NCI-H2196 treated with DMSO at 0.1 percent for 48 hours (cell line): ENCODE measurements around the gene GSAP.
"Not testable (repeated sequence)": the region's sequence is repeated elsewhere in the genome, so short reads cannot be mapped to it uniquely, and the experiment has no call there.

Source experiments
- DNase-seq: peaks from one replicate; lab custom pipeline; 2025; ENCODE audit not compliant: unreplicated experiment; lab: John Stamatoyannopoulos, UW

GSAP gene, protein sequence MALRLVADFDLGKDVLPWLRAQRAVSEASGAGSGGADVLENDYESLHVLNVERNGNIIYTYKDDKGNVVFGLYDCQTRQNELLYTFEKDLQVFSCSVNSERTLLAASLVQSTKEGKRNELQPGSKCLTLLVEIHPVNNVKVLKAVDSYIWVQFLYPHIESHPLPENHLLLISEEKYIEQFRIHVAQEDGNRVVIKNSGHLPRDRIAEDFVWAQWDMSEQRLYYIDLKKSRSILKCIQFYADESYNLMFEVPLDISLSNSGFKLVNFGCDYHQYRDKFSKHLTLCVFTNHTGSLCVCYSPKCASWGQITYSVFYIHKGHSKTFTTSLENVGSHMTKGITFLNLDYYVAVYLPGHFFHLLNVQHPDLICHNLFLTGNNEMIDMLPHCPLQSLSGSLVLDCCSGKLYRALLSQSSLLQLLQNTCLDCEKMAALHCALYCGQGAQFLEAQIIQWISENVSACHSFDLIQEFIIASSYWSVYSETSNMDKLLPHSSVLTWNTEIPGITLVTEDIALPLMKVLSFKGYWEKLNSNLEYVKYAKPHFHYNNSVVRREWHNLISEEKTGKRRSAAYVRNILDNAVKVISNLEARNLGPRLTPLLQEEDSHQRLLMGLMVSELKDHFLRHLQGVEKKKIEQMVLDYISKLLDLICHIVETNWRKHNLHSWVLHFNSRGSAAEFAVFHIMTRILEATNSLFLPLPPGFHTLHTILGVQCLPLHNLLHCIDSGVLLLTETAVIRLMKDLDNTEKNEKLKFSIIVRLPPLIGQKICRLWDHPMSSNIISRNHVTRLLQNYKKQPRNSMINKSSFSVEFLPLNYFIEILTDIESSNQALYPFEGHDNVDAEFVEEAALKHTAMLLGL

DNA sequence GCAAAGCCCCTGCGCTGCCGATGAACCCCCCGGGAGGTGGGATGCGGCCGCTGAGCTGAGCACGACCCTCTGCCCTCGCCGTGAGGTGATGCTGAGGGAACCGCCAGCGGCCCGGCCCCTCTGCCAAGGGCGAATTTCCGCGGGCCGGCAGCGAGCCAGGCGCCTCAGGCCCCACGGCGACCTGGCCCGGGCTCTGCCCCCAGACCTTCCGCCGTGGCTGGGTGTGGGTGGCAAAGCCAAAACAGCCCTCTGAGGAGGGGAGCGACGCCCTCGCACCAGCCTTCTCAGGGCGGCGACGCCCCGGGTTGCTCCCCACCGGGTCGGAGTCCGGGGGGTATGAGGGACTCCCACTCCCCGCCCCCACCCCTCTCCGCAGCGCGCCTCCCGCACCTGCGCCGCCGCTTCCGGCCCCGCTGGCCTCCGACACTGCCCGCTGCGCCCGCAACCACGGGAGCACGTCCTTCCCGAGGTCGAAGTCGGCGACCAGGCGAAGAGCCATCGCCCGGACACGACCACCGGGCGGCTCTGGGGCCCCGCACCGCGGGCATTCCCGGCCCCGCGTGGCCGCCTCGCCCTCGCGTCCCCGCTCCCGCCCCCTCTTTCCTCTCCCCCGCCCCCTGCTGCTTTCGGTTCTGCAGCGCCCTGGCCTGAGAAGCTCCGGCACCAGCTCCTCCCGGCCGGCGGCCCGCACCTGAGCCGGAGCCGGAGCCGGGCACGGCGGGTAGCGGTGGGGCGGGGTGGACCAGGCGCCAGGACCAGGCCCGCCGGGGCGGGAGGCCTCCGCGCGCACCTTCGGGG, at the start of gene GSAP:
Gene GSAP, minus strand, starts transcription at position 527 of the 798 bp plus-strand sequence. Its CDS starts 28 bp downstream, at position 499.
- DNase-seq: peak; percentile 52

DNA sequence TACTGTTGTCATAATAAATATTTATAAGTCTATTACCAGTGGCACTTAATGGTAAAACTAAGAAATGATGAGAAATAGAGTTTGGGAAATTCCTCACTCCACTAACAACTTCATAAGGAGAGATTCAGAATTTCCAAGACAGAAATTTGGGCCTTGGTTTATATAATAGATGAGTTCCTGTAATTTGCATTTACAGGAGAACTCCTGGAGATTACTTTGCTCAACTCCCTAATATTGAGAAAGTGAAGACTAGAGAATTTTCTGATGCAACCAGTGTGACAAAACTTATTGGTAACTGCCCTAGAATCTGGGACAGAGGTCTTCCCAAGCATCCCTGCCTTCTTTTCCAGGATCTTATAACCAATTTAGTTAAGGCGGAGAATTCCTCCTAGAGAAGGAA, 49.1 kb upstream of the GSAP start:
- no peak for DNase-seq

DNA sequence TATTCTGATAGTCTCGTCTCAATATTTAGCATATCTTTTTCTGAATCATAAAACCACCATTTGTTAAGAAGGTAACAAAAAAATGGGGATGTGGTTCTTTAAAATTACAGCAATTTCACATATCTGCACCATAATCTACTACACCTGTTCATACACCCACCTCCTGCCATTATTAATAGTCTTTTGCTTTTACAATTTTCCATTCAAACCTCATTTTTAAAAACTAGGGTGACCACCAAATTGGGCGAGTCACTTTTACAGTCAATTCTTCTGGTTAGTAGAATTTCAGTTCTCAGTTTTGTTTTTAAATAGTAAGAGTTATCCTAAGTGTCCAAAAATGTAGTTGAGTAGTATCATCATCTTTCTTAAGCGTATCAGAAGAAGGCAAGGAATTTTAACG, 48.4 kb upstream of the GSAP start:
- DNase-seq: no peak

DNA sequence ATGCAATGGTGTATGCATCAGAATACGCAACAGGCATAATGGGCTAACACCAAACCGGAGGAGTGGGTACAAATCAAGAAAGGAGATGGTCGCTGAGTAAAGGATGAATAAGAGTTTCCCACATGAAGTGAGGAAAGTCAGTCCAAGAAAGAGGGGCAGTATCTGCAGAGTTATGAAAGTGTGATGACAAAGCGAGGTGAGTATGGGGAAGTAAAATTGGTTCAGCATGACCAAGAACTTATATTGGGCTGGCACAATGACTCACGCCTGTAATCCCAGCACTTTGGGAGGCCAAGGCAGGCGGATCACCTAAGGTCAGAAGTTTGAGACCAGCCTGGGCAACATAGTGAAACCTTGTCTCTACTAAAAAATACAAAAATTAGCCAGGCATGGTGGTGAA, 47.5 kb upstream of the GSAP start:
- not testable (repeated sequence) for DNase-seq

DNA sequence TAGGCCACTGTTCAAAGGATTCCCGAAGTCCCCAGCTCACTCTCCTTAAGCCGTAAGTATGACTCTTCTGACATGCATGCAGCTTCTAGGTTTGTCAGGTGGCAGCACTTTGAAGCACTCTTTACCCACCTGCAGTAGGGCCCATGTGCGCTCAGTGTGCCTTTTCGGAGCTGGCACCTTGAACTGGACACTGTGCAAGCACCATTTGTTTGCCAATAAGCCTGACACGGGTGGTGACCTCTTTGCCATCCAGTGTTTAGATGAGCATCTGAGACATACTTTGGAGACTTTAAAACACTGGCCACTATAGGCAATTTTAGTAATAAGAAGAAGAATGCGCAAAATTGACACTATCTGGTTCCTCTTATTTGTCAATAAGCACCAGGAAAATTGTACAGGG, 45.7 kb upstream of the GSAP start:
- no peak for DNase-seq

DNA sequence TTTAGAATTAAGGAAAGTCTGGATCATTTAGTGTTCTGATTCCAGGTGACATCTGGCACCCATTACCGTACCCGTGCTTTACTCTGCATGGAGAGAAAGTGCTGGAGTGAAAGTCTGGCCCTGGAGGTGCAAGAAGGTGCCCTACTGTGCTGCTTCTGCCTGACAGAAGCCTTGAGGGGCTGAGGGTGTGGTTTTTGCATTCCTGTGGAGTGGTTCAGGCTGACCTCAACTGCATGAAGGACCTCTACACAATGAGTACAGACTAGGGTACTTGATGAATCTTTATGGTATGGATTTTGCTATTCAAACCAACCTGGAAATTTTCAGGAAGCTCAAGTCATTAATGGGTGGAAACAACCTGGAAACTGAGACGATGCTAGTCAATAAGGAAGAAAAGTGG, 45.1 kb upstream of the GSAP start:
- DNase-seq: no peak

DNA sequence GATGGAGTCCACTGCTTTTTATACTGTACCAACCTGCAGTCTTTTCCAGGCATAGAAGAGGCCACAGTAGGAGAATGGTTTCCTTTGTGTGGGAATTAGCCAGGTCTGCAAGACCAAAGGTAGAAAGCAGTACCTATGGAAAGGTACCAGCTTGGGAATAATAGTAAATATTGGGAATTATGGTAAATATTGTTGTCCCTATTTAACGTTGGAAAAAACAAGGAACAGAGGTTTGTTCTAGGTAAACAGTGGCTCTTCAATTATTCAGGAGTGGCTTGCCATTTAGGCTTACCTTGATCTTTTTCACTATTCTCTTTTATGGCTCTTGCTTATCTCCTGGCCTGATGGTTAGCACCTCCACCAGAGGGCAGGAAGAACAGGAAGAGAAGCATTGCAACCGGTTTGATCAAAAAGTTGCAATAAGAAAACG, 43.9 kb upstream of the GSAP start:
- DNase-seq: no peak

DNA sequence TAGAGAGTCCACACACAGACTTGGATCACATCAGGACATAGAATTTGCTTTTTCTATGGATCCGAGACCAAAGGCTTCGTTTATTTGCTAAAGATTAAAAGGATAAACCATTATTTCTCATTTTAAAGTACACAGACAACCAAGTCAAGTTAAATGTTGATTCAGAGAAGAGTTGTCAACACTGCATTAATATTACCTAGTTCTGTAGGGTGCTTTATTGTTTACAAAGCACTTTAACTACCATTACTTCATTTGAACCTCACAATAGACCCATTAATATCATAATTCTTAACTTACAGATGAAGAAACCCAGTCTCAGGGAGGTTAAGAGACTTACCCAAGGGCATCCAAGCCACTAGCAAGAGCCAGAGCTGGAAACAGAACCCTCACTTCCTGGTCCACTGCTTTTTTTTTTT, 43.2 kb upstream of the GSAP start:
- DNase-seq: no peak

DNA sequence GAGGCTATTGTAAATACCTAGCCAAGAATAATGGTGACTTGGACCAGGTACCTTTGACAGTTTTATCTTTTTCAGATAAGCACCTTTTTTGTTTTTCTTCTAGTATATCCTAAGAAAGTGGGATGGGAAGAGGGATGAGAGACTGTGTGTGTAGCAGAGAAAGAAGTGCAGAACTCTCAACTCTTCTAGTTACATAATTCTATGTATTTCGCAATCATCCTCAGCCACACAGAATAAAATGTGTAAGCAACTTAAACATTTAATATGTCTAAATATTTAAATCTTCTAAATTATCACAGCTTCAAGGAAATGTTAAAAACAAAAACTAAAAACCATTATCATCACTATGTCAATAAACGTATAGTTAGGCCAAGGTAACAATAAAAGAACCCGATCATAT, 42.6 kb upstream of the GSAP start:
- no peak for DNase-seq

DNA sequence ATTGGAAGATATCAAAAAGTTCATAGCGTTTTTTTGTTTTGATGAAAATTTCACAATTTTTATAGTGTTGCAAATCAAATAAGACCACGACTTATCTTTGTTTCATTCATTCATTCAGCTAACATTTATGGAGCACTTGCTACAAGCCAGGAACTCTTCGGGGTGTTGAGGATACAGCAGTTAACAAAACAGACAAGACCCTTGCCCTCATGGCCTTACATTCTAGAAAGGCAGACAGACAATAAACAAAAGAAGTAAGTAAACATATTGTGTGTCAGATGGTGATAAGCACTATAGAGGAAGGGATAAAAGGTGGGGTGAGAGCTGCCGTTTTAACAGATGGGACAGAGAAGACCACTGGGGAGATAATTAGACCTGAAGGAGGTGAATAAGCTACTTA, 41.6 kb upstream of the GSAP start:
- no peak for DNase-seq

DNA sequence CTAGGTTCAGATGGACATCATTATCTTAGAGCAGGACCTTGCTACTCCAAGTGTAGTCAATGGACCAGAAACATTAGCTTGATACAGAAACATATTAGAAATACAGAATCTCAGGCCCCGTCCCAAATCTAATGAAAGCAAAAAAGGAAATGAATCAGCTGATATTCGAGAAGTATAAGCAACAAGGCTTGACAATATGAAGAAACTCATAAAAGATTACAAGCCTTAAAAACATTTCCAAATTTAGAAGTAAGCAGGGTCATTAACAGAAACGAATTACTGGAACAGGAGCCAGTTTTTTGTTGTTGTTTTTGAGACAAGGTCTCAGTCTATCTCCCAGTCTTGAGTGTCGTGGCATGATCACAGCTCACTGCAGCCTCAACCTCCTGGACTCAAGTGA, 40.5 kb upstream of the GSAP start:
- DNase-seq: no peak

DNA sequence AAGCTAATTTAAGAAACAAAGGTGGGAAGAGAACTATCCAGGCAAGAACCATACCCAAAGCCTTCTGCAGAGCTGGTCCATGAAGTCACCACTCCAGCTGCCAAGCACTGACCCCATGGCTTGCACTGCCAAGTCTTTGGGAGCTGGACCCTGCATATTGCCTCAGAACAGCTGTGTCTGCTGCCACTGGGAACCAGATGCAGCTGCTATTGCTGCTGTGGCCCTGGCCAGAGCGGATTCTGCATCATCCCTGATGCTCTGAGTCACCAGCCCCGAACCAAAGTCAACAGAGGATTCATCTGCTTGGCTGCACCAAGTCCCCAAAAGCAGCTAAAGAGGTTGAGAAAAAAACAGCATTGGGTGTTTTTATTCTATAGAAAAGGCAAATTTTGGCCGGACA, 39.2 kb upstream of the GSAP start:
- no peak for DNase-seq

DNA sequence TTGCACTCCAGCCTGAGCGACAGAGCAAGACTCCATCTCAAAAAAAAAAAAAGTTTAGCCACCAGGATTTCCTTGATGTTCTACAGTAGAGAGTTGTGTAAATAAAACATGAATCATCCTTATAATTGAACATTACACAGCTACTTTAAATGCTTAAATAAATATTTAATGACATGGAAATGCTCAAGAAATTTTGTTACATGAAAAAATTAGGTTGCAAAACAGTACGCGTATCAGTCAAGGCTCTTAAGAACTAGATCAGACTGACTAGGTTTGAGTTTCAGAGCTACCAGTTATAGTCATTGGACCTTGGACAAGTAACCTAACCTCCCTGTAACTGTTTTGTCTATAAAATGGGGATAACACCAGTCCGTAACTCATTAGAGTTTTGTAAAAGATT, 38.7 kb upstream of the GSAP start:
- DNase-seq: no peak

DNA sequence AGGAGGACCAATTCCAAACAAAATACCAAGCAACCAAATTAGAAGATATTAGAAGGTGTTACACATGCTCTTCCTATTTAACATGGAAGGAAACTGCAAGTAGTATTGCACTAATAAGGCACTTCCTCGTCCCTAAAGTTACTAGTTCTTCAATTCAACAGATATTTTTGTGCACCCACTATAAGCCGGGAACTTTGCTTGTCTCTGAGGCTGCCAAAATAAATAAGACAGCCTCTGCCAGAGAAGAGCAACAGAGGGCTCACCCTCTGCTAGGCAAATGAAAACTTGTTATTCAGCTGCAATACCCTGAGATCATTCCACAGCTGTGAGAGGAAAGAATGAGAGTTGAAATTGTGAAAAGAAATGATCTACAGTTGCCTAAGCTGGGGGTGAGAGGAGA, 37.4 kb upstream of the GSAP start:
- DNase-seq: no peak

DNA sequence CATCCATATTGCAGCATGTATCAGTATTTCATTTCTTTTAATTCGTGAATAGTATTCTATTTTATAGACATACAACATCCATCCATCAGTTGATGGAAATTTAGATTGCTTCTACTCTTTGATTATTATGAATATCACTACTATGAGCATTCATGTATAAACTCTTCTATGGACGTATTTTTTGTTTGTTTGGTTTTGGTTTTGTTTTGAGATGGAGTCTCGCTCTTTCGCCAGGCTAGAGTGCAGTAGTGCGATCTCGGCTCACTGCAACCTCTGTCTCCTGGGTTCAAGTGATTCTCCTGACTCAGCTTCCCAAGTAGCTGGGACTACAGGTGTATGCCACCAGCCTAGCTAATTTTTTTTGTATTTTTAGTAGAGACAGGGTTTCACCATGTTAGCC, 35.8 kb upstream of the GSAP start:
- DNase-seq: not testable (repeated sequence)

DNA sequence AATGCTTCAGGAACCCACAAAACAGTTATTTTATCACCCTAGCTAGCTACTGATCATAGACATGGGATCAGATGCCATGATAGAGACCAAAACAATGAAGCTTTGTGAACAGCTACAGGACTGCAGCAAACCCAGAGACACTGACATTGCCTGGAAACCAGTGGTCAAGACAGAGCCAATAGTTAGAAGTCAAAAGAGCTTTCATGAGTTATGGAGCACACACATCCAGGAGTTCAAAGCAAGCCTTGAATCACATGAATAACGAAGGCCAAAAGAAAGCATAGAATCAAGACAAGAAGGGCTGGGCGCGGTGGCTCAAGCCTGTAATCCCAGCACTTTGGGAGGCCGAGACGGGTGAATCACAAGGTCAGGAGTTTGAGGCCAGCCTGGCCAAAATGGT, 34.5 kb upstream of the GSAP start:
- no peak for DNase-seq

DNA sequence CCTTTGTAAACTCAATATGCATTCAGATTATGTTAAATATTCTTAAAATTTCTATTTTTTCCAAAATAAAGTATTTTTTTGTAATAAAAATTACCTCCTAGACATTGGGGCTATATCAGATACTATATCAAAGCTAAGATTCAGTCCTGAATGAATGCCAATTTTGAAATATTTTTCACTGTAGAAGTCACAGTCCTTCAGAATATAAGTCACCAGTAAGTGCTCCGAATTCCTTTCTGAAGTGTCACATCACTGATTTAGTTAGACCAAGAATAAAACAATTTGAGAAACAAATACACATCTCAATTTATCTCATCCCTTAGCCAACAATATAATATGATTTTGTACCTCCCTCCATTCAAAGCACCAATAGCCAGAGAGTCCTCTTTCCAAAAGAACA, 33.9 kb upstream of the GSAP start:
- DNase-seq: no peak

DNA sequence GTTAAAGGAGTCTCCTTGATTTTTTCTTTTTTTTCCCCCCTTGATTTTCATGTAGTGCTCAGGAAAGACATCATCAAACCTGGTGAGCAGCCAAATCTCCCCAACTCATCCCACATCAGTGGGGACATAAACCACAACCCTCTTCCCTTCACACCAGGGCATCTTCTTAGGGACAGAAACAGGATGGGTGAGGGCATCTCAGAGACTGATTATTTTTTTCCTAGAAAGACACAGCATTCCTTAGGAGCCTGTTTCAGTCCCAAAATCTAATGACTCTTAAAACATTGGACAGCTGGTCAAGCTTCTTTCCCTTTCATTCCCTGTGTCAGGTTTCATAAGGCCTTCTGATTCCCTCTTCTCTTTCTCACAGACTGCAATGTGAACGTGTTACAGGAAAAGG, 31.5 kb upstream of the GSAP start:
- no peak for DNase-seq

DNA sequence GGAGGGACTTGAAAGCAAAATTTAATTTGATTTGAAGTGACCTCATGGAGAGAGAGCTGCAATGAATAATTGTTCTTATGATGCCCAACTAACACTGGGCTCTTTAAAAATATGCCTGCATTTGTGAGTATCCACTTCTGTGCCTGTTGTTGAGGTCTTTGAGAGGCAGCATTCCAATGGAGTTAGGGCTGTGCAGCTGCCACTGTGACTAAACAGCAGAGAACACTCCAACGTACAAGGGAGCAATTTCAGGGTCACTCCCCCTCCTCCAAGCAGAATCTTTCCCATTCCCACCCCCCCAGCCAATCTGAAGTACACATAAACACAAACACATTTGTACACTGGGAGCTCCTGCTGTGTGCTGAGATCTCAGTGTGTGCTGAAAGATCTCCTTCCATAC, 28.0 kb upstream of the GSAP start:
- DNase-seq: no peak

DNA sequence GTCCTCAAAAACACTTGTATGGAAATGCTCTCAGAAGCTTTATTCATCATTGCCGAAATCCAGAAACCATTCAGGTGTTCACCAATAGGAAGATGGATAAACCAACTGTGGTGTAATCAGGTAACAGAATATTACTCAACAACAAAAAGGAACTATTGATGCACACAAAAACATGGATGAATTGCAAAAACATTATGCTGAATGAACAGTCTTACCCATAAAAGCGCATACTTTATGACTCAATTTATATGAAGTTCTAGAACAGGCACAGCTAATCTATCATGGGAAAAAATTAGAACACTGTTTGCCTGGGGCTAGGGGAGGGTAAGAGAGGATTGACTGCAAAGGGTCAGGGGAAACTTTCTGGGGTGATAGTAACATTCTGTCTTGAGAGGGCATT, 26.9 kb upstream of the GSAP start:
- DNase-seq: no peak

DNA sequence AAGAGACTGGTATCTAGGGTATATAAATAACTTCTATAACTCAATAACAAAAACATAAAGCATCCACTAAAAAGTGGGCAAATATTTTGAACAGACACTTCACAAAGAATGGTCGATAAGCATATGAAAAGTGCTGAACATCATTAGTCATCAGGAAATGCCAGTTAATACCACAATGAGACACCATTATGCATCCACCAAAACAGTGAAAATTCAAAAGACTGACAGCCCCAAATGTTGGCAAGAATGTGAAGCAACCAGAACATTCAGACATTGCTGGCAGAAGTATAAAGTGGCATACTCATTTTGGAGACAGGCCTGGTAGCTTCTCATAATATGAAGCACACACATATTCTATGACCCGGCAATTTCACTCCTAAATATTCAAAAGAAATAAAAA, 26.5 kb upstream of the GSAP start:
- no peak for DNase-seq

DNA sequence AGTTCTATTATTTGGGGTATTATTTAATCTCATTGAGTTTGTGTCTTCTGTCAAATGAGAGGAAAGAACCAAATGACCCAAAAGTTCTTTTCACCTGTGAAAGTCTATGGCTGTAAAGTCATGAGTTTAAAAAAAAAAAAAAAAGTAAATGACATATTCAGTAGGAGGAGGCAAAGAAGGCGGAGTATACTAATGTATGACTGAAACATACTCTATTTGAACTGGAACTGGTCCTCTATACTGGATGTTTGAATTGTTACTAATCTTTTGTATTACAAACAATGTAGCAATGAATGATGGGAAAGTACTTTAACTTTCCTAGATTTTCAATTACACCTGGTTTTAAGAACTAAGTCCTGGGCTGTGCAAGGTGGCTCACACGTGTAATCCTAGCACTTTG, 24.9 kb upstream of the GSAP start:
- no peak for DNase-seq
